WTC11 (cell line): Measurements from ENCODE around the gene CH25H. TPM values are rescaled to one million over a fixed set of nuclear protein-coding genes. Genes with fewer than 3 reads are reported as not detected.
A peak's percentile ranks its signal among the peaks of the same experiment; 100 is the strongest.

Source experiments
- ATAC-seq: fragments of 200-7000 bp; cut with Tn5 transposase; 2 replicates; pipeline ENCODE4 v1.10.0; 2021; ENCODE audit warnings: mild to moderate bottlenecking, moderate library complexity
- CTCF ChIA-PET: fragments of 300-600 bp; sonication (Branson Sonifier 250); formaldehyde crosslinking; loops from one replicate; lab custom pipeline; 2021; ENCODE audit warnings: antibody characterized with exemption; lab: Charles Lee
- POLR2A ChIA-PET: fragments of 350-600 bp; sonication (Branson Sonifier 250); formaldehyde crosslinking; loops from one replicate; lab custom pipeline; 2021; ENCODE audit warnings: antibody characterized with exemption; lab: Charles Lee
- DNase-seq: peaks from one replicate; pipeline ENCODE4 v3.0.0; 2021; ENCODE audit warnings: low spot score
- H3K27ac Mint-ChIP-seq: 2 replicates; pipeline ENCODE4 v1.8.0; 2021; ENCODE audit warnings: mixed read lengths
- H3K27me3 Mint-ChIP-seq: 2 replicates; pipeline ENCODE4 v1.8.0; 2021; ENCODE audit warnings: low read depth, mild to moderate bottlenecking, moderate library complexity, mixed read lengths
- H3K36me3 Mint-ChIP-seq: 2 replicates; pipeline ENCODE4 v1.8.0; 2021; ENCODE audit warnings: mixed read lengths
- H3K4me1 Mint-ChIP-seq: 2 replicates; pipeline ENCODE4 v1.8.0; 2022; ENCODE audit warnings: mixed read lengths
- H3K4me3 Mint-ChIP-seq: 2 replicates; pipeline ENCODE4 v1.8.0; 2021; ENCODE audit warnings: mild to moderate bottlenecking, moderate library complexity, mixed read lengths
- H3K9me3 Mint-ChIP-seq: 2 replicates; pipeline ENCODE4 v1.8.0; 2021; ENCODE audit warnings: mixed read lengths
- AFF4 ChIP-seq: sonication (generic); formaldehyde crosslinking; IDR thresholded peaks from 2 replicates; pipeline ENCODE4 v1.8.1; 2023; ENCODE audit warnings: mild to moderate bottlenecking, missing genetic modification reagents, borderline replicate concordance
- CBFB ChIP-seq: sonication (generic); formaldehyde crosslinking; IDR thresholded peaks from 2 replicates; pipeline ENCODE4 v1.8.1; 2022; ENCODE audit warnings: mild to moderate bottlenecking, low read depth, missing genetic modification reagents
- ETV6 ChIP-seq: sonication (generic); formaldehyde crosslinking; IDR thresholded peaks from 2 replicates; pipeline ENCODE4 v1.8.1; 2022; ENCODE audit warnings: mild to moderate bottlenecking, missing genetic modification reagents
- JAZF1 ChIP-seq: fragments of 250-450 bp; sonication (Bioruptor Pico); IDR thresholded peaks from 2 replicates; pipeline ENCODE4 v1.9.0; 2021; ENCODE audit warnings: moderate library complexity, mild to moderate bottlenecking, inconsistent platforms
- MXD4 ChIP-seq: fragments of 250-450 bp; sonication (Bioruptor Pico); IDR thresholded peaks from 2 replicates; pipeline ENCODE4 v1.8.0; 2021; ENCODE audit warnings: mild to moderate bottlenecking, moderate library complexity, borderline replicate concordance
- NR3C1 ChIP-seq: sonication (generic); formaldehyde crosslinking; conservative IDR thresholded peaks from 2 replicates; pipeline ENCODE4 v1.8.1; 2023; ENCODE audit warnings: low read depth, mild to moderate bottlenecking, missing genetic modification reagents
- PREB ChIP-seq: sonication (generic); formaldehyde crosslinking; IDR thresholded peaks from 2 replicates; pipeline ENCODE4 v1.8.1; 2022; ENCODE audit warnings: mild to moderate bottlenecking, missing genetic modification reagents, moderate library complexity, borderline replicate concordance
- RELA ChIP-seq: sonication (generic); formaldehyde crosslinking; IDR thresholded peaks from 2 replicates; pipeline ENCODE4 v1.8.1; 2022; ENCODE audit warnings: missing genetic modification reagents, mild to moderate bottlenecking, borderline replicate concordance
- SOX15 ChIP-seq: fragments of 250-450 bp; sonication (Bioruptor Pico); IDR thresholded peaks from 2 replicates; pipeline ENCODE4 v1.9.0; 2021; ENCODE audit warnings: mild to moderate bottlenecking
- SP1 ChIP-seq: sonication (generic); formaldehyde crosslinking; conservative IDR thresholded peaks from 2 replicates; pipeline ENCODE4 v1.8.1; 2022; ENCODE audit warnings: missing genetic modification reagents
- ZNF232 ChIP-seq: sonication (generic); formaldehyde crosslinking; IDR thresholded peaks from 2 replicates; pipeline ENCODE4 v1.8.0; 2022; ENCODE audit warnings: mild to moderate bottlenecking, missing genetic modification reagents
- ZNF281 ChIP-seq: sonication (generic); formaldehyde crosslinking; IDR thresholded peaks from 2 replicates; pipeline ENCODE4 v1.8.0; 2023; ENCODE audit warnings: mild to moderate bottlenecking, missing genetic modification reagents
- ZNF396 ChIP-seq: fragments of 250-450 bp; sonication (Bioruptor Pico); IDR thresholded peaks from 2 replicates; pipeline ENCODE4 v1.8.0; 2021; ENCODE audit warnings: mild to moderate bottlenecking, moderate library complexity, borderline replicate concordance
- ZNF423 ChIP-seq: fragments of 250-450 bp; sonication (Bioruptor Pico); IDR thresholded peaks from 2 replicates; pipeline ENCODE4 v2.1.2; 2022; ENCODE audit warnings: mild to moderate bottlenecking, moderate library complexity
- ZSCAN18 ChIP-seq: fragments of 250-450 bp; sonication (Bioruptor Pico); IDR thresholded peaks from 2 replicates; pipeline ENCODE4 v2.1.2; 2022; ENCODE audit warnings: mild to moderate bottlenecking, moderate library complexity
- total RNA-seq: library from RNA; stranded (reverse); gene quantifications from 3 replicates; pipeline ENCODE4 v1.2.3, GENCODE V29; 2021

The CH25H gene
- total RNA-seq, 1 experiment from 2014 or later: not detected

GRCh38 chr10:89251409-89252224 is 44.5 kb upstream of the CH25H start, which contains the start of gene LIPA (continued):
- TF ChIP-seq PREB (CRISPR knock-in tag) (no peak), ZNF281 (CRISPR knock-in tag) (0 out of 2 replicates have a peak, but pooled peaks have one; percentile 52), AFF4 (CRISPR knock-in tag) (0 out of 2 replicates have a peak, but pooled peaks have one; percentile 68), ETV6 (CRISPR knock-in tag) (peak; percentile 64; the same call in 1 of the 2 replicates), SP1 (CRISPR knock-in tag) (peak; percentile 63), JAZF1 (CRISPR knock-in tag) (no peak)

GRCh38 chr10:89250865-89251408 is 43.8 kb upstream of the CH25H start:
- peak; percentile 7; the same call in 1 of the 2 replicates for ATAC-seq
- H3K9me3 Mint-ChIP-seq: peaks cover 32% of the 10 kb centered on the region
- ChIA-PET CTCF (interaction anchor here (0.6 to 2.5 kb wide), 9 partner anchors 8 to 522 kb away, joined by 3 to 15 read pairs (median 6); partner anchors contain the start of gene CH25H), POLR2A (no interaction called here)
- no peak for DNase-seq
- H3K27me3 Mint-ChIP-seq: peaks cover 9% of the 10 kb centered on the region; the same call in 1 of the 2 replicates
- no peak overlapping the region for H3K27ac Mint-ChIP-seq
- H3K4me3 Mint-ChIP-seq: peak overlapping the region; percentile 79
- H3K36me3 Mint-ChIP-seq: peaks cover 30% of the 10 kb centered on the region
- TF ChIP-seq RELA (CRISPR knock-in tag): no peak
- TF ChIP-seq ZNF232: 0 out of 2 replicates have a peak, but pooled peaks have one; percentile 22
- H3K4me1 Mint-ChIP-seq: peaks cover 11% of the 10 kb centered on the region

- Mint-ChIP-seq H3K27ac (no peak overlapping the region), H3K9me3 (peaks cover 16% of the 10 kb centered on the region), H3K36me3 (peaks cover 16% of the 10 kb centered on the region), H3K27me3 (peaks cover 4% of the 10 kb centered on the region; the same call in 1 of the 2 replicates), H3K4me3 (no peak overlapping the region)
- CTCF ChIA-PET: interaction anchor here (0.6 kb wide), 1 partner anchor 285 kb away, joined by 4 read pairs; no protein-coding TSS in a partner anchor
- POLR2A ChIA-PET: no interaction called here
- DNase-seq: no peak
- no peak for TF ChIP-seq ZNF396
- no peak for TF ChIP-seq MXD4 (CRISPR knock-in tag)
- no peak for TF ChIP-seq ZNF423 (CRISPR knock-in tag)
- no peak for TF ChIP-seq SOX15 (CRISPR knock-in tag)
- TF ChIP-seq ZSCAN18 (CRISPR knock-in tag): no peak
- TF ChIP-seq NR3C1 (CRISPR knock-in tag): no peak
- TF ChIP-seq CBFB (CRISPR knock-in tag): no peak
- TF ChIP-seq ZNF281 (CRISPR knock-in tag): no peak
- TF ChIP-seq, all 79 proteins: peak for 0
- peaks cover 27% of the 10 kb centered on the region for H3K4me1 Mint-ChIP-seq
- ATAC-seq: no peak
Measured at GRCh38 chr10:89248990-89249389, 41.9 kb upstream of the CH25H start.
